GM21825 (cell line): ENCODE measurements around the gene GINS2.

Experiments
- ATAC-seq: cut with Tn5 transposase; IDR thresholded peaks from one replicate; pipeline ENCODE4 v1.9.1; 2021; ENCODE audit warnings: mild to moderate bottlenecking, moderate library complexity; ENCODE audit not compliant: unreplicated experiment

The GINS2 gene

GRCh38 chr16:85688586-85689284 lies at the start of gene GINS2:
TSS of gene GINS2 (minus strand) at chr16:85688954. CDS start at chr16:85688898, 56 bp downstream.
- ATAC-seq = peak; percentile 84

- no peak for ATAC-seq
Measured at GRCh38 chr16:85736921-85737320, 48.2 kb upstream of the GINS2 start.

GRCh38 chr16:85735946-85736345 lies 47.2 kb upstream of the GINS2 start:
- no peak for ATAC-seq

GRCh38 chr16:85735225-85735635 lies 46.5 kb upstream of the GINS2 start:
- ATAC-seq = peak; percentile 78

GRCh38 chr16:85734311-85735017 lies 45.7 kb upstream of the GINS2 start:
- no peak for ATAC-seq

- no peak for ATAC-seq
Measured at GRCh38 chr16:85733839-85734170, 45.1 kb upstream of the GINS2 start.

- no peak for ATAC-seq
Measured at GRCh38 chr16:85733155-85733838, 44.5 kb upstream of the GINS2 start.

GRCh38 chr16:85731179-85731578 lies 42.4 kb upstream of the GINS2 start:
- ATAC-seq = no peak

GRCh38 chr16:85730186-85730465 lies 41.4 kb upstream of the GINS2 start:
- no peak for ATAC-seq

GRCh38 chr16:85729452-85730185 lies 40.9 kb upstream of the GINS2 start:
- ATAC-seq = no peak

GRCh38 chr16:85728879-85729278 lies 40.1 kb upstream of the GINS2 start:
- ATAC-seq = no peak

GRCh38 chr16:85724936-85725335 lies 36.2 kb upstream of the GINS2 start:
- ATAC-seq = no peak

- no peak for ATAC-seq
Measured at GRCh38 chr16:85724126-85724879, 35.5 kb upstream of the GINS2 start.

- ATAC-seq = no peak
Measured at GRCh38 chr16:85722128-85722893, 33.6 kb upstream of the GINS2 start.

- no peak for ATAC-seq
Measured at GRCh38 chr16:85720302-85720637, 31.5 kb upstream of the GINS2 start.

GRCh38 chr16:85719605-85720301 lies 31.0 kb upstream of the GINS2 start:
- ATAC-seq = no peak

- ATAC-seq = no peak
Measured at GRCh38 chr16:85718682-85719081, 29.9 kb upstream of the GINS2 start.

GRCh38 chr16:85718153-85718477 lies 29.4 kb upstream of the GINS2 start:
- ATAC-seq = no peak

- no peak for ATAC-seq
Measured at GRCh38 chr16:85717393-85718152, 28.8 kb upstream of the GINS2 start.
